HL-60 (cell line): ENCODE results near the gene ZSWIM6.

Source experiments
- DNase-seq, 2 experiments: peaks; one replicate each; pipeline ENCODE4 v3.0.0-alpha.2; 2010 to 2020; ENCODE audit warnings: low read depth in 1 of 2, low spot score in 1 of 2
- H3K27ac ChIP-seq: fragments of 250-450 bp; sonication (Bioruptor Pico); replicated peaks from 2 replicates; pipeline ENCODE4 v1.5.1; 2020; ENCODE audit warnings: mild to moderate bottlenecking, moderate library complexity
- H3K27me3 ChIP-seq: fragments of 250-450 bp; sonication (Bioruptor Pico); 2 replicates; pipeline ENCODE4 v1.5.1; 2021; ENCODE audit warnings: mild to moderate bottlenecking, moderate library complexity; ENCODE audit not compliant: insufficient read depth, poor library complexity, severe bottlenecking
- H3K4me3 ChIP-seq: replicated peaks from 2 replicates; pipeline ENCODE4 v1.5.1; 2011; ENCODE audit warnings: mild to moderate bottlenecking, control low read depth, low read length; ENCODE audit not compliant: insufficient read depth
- GABPA ChIP-seq: IDR thresholded peaks from 2 replicates; pipeline ENCODE4 v1.6.1; 2012; ENCODE audit warnings: low read depth
- POLR2AphosphoS5 ChIP-seq: IDR thresholded peaks from 2 replicates; pipeline ENCODE4 v1.6.1; 2012; ENCODE audit warnings: low read depth
- SPI1 ChIP-seq: IDR thresholded peaks from 2 replicates; pipeline ENCODE4 v1.6.1; 2012; ENCODE audit warnings: low read depth, mild to moderate bottlenecking, borderline replicate concordance
- TF ChIP-seq, protein P1 (sequence below): IDR thresholded peaks from 2 replicates; pipeline ENCODE4 v1.6.1; 2012; ENCODE audit warnings: low read depth; ENCODE audit not compliant: insufficient replicate concordance
- TF ChIP-seq, protein P2 (sequence below): IDR thresholded peaks from one replicate; pipeline ENCODE4 v1.5.1; 2011; ENCODE audit warnings: low read length, control low read depth, inconsistent platforms; ENCODE audit not compliant: insufficient read depth

ZSWIM6 gene

DNA sequence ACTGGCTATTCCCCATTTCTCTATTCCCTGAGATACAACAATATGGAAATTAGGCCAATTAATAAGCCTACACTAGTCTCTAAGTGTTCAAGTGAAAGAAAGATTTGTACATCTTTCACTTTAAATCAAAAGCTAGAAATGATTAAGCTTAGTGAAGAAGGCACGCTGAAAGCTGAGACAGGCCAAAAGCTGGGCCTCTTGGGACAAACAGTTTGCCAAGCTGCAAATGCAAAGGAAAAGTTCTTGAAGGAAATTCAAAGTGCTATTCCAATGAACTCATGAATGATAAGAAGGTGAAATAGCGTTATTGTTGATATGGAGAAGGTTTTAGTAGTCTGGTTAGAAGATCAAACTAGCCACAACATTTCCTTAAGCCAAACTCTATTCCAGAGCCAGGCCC, 256.2 kb downstream of the ZSWIM6 start:
- Histone ChIP-seq H3K4me3 (no peak overlapping the region), H3K27ac (no peak overlapping the region), H3K27me3 (no peaks in the 10 kb centered on the region)
- TF ChIP-seq, protein P1, sequence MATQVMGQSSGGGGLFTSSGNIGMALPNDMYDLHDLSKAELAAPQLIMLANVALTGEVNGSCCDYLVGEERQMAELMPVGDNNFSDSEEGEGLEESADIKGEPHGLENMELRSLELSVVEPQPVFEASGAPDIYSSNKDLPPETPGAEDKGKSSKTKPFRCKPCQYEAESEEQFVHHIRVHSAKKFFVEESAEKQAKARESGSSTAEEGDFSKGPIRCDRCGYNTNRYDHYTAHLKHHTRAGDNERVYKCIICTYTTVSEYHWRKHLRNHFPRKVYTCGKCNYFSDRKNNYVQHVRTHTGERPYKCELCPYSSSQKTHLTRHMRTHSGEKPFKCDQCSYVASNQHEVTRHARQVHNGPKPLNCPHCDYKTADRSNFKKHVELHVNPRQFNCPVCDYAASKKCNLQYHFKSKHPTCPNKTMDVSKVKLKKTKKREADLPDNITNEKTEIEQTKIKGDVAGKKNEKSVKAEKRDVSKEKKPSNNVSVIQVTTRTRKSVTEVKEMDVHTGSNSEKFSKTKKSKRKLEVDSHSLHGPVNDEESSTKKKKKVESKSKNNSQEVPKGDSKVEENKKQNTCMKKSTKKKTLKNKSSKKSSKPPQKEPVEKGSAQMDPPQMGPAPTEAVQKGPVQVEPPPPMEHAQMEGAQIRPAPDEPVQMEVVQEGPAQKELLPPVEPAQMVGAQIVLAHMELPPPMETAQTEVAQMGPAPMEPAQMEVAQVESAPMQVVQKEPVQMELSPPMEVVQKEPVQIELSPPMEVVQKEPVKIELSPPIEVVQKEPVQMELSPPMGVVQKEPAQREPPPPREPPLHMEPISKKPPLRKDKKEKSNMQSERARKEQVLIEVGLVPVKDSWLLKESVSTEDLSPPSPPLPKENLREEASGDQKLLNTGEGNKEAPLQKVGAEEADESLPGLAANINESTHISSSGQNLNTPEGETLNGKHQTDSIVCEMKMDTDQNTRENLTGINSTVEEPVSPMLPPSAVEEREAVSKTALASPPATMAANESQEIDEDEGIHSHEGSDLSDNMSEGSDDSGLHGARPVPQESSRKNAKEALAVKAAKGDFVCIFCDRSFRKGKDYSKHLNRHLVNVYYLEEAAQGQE, result no peak
- no peak for DNase-seq

DNA sequence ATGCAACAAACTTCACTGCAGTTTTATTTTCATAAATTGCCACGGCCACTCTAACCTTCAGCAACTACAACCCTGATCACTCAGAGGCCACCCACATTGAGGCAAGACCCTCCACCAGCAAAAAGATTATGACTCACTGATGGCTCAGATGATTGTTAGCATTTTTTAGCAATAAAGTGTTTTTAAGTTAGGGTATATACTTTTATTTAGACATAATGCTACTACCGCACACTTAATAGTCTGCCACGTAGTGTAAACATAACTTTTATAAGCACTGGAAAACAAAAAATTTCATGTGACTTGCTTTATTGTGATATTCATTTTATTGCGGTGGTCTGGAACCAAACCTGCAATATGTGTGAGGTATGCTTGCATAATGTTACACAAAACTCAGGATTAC, 257.9 kb downstream of the ZSWIM6 start:
- no peak for DNase-seq
- TF ChIP-seq GABPA (no peak), POLR2AphosphoS5 (no peak), SPI1 (no peak)
- TF ChIP-seq, protein P2, sequence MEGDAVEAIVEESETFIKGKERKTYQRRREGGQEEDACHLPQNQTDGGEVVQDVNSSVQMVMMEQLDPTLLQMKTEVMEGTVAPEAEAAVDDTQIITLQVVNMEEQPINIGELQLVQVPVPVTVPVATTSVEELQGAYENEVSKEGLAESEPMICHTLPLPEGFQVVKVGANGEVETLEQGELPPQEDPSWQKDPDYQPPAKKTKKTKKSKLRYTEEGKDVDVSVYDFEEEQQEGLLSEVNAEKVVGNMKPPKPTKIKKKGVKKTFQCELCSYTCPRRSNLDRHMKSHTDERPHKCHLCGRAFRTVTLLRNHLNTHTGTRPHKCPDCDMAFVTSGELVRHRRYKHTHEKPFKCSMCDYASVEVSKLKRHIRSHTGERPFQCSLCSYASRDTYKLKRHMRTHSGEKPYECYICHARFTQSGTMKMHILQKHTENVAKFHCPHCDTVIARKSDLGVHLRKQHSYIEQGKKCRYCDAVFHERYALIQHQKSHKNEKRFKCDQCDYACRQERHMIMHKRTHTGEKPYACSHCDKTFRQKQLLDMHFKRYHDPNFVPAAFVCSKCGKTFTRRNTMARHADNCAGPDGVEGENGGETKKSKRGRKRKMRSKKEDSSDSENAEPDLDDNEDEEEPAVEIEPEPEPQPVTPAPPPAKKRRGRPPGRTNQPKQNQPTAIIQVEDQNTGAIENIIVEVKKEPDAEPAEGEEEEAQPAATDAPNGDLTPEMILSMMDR, result no peak
- TF ChIP-seq, protein P1, result no peak
- no peak overlapping the region for H3K27ac ChIP-seq
- no peaks in the 10 kb centered on the region for H3K27me3 ChIP-seq
- H3K4me3 ChIP-seq, result no peak overlapping the region

DNA sequence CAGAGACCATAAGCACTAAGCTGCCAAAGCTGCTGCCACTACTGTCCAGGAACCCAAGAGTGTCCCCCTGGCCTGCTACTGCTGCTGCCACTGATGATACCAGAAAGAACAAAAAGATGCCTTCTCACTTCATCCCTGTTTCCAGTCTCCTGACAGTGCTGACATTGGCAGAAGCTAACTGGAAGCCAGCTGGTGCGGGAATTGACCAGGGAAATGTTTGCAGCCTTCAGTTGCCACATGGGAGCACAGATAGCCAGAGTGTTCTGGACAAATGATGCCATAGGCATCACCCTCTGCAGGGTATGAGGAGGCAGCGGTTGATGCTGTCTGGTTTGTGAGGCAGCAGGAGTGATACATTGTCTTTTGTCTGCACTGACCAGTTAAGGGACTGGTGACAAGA, 258.4 kb downstream of the ZSWIM6 start:
- TF ChIP-seq, protein P2, result no peak
- TF ChIP-seq, protein P1, result no peak
- no peak for TF ChIP-seq POLR2AphosphoS5
- no peak for TF ChIP-seq GABPA
- no peak for TF ChIP-seq SPI1
- no peaks in the 10 kb centered on the region for H3K27me3 ChIP-seq
- H3K27ac ChIP-seq, result no peak overlapping the region
- no peak overlapping the region for H3K4me3 ChIP-seq
- no peak for DNase-seq

DNA sequence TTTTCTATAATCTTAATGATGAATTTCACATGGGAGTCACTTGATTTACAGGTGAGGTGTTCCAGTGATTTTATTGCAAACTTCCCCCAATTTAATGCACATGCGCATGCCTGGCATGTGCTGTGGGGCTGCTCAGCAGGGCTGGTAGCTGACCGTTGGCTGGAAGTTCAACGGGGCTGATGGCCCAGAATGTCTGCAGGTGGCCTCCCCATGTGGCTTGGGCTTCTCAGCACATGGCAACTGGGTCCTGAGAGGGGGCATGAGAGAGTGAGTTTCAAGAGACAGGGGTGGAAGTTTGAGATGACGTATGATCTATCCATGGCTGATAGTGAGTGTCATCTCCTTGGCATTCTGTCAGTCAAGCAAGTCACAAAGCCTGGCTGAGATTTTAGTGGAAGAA, 259.8 kb downstream of the ZSWIM6 start:
- Histone ChIP-seq H3K4me3 (no peak overlapping the region), H3K27ac (no peak overlapping the region), H3K27me3 (no peaks in the 10 kb centered on the region)
- DNase-seq, result no peak
- TF ChIP-seq, protein P2, result no peak
- TF ChIP-seq SPI1 (no peak), POLR2AphosphoS5 (no peak), GABPA (no peak)
- TF ChIP-seq, protein P1, result no peak
